Skeletal muscle cell (primary cell): ENCODE data around the gene DNTT.

Experiments
- DNase-seq: peaks from one replicate; pipeline ENCODE4 v3.0.0-alpha.2; 2010; ENCODE audit warnings: low read depth
- H3K4me3 ChIP-seq: 2 replicates; pipeline ENCODE4 v1.5.1; 2011; ENCODE audit warnings: low read depth, mild to moderate bottlenecking, control low read depth, low read length, moderate library complexity

Gene DNTT

DNA sequence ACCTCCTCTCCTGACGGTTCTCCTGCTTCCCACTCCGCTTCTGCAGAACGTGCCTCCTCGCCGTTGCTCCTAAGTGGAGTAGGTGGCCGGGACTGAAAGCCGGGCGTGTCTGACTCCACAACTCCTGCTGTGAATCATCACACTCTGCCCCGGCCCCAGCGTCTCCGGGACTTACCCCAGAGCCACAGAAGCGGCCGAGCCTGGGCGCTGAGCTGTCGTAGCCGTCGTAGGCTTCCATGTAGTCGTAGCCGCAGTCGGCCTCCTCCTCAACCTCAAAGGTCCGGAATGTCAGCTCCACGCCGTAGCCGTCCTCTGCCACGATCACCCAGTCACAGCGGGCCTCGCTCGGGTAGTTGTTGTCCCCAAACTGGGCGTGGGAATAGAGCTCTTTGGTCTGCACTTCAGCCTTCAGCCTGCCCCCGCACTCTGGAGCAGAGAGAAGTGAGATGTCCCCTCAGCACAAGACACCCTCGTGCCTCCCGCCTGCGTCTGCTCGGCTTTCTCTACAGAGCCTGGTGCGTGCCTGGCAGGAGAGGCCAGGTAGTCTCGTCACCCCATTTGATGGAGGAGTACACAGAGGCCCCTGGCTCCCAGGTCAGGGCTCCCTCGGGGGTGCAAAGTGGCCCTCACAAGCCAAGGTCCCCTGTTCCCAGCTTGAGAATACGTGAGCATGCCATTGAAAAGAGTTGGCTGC is 65.8 kb downstream of the DNTT start:
- no peak for DNase-seq
- H3K4me3 ChIP-seq, result no peak overlapping the region

DNA sequence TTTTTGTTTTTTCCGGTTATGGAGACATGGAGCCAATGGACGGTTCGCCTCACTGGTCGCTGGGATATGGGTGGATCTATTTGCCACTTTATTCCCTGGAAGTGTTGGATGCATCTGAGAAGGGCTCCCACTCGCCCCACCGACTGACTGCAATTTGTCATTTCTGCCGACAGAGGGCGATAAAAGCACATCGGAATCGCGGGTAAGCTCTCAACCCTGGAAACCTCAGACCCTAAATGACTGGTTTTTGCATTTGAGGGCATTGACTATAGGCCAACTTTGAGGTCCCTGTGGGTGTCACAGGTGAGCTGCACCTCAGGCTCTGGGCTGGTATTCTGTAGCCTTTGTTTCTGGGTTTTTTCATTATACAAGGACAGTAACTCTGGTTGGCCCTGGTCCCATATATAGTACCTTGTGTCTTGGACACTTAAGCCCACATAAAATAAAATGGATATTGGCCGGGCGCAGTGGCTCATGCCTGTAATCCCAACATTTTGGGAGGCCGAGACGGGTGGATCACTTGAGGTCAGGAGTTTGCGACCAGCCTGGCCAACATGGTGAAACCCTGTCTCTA is 66.4 kb downstream of the DNTT start:
- H3K4me3 ChIP-seq, result no peak overlapping the region
- DNase-seq, result no peak

DNA sequence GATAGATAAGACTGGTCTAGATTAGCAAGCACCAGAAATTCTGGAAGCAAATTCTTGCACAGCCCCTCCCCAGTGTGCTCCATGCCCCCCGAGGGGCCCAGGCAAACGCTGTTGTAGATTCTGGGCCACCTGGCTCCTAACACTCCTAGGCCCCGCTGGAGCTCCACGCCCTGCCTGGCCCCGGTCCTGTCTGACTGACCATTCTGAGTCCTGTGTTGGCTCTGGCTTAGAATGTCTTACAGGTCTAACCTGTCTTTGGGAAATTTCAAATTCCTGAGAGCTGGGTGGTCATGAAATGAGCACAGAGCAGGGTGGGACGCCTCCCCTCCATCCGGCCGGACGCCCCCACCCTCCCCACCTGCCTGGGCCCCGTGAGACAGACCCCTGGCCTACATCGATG is 67.1 kb downstream of the DNTT start:
- no peak for DNase-seq
- no peak overlapping the region for H3K4me3 ChIP-seq

DNA sequence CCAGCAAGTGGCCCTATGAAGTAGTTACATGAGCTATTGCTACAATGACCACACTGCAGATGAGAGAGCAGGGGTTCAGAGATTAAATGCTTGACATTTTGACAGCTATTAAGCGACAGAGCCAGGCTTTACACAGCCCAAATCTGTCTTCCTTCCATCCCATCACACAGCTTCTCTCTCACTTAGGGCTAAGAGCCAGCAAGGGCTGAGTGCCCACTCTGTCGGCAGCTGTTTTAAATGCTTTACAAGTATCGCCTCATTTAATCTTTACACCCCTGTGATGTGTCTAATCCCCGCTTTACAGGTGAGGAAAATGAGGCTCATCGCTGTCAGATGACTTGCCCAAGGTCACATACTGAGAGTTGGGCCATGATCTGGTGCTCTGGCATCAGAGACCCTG is 69.8 kb downstream of the DNTT start:
- DNase-seq, result no peak
- no peak overlapping the region for H3K4me3 ChIP-seq

- peak overlapping the region; percentile 46 for H3K4me3 ChIP-seq
- no peak for DNase-seq
These were observed 70.4 kb downstream of the DNTT start for GRCh38 chr10:96374639-96374984.

DNA sequence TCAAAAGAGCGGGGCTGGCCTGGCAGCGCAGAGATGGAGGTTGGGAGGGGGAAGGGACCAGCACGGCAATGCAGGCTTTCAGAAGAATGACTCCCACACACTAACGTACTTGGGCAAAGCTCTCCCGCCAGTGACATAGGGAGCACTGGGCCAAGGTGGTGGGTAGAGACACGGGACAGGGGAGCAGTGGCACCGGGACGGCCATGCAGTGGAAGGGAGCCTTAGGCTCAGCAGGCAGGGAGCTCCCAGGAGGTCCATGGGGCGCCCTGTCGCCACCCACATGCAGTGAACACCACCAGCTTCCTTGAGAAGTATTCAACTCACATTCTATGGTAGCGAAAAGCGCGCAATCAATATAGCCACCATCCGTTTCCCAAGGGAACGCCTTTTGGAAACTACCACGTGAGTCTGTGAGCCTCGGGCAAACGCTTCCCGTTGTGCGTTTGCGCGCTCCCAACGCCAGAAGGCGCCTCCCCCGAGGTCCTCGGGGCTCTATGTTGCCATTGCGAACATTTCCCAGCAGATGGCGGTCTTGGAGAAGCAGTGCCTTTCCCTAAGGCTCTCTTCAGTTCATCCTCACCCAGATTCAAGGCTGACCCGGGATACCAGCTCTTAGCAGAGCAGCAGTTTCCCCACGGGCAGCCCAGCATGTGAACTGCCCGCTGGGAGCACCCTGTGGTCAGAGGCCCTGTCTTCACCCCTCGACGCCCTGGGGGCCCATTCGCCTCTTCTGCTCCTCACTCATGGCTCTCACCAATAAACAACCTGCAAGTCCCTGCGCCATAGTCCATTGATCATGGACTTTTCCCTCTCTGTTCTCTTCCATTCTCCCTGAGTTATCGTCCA is 71.0 kb downstream of the DNTT start:
- peak overlapping the region; percentile 46 for H3K4me3 ChIP-seq
- peak; percentile 33 for DNase-seq

DNA sequence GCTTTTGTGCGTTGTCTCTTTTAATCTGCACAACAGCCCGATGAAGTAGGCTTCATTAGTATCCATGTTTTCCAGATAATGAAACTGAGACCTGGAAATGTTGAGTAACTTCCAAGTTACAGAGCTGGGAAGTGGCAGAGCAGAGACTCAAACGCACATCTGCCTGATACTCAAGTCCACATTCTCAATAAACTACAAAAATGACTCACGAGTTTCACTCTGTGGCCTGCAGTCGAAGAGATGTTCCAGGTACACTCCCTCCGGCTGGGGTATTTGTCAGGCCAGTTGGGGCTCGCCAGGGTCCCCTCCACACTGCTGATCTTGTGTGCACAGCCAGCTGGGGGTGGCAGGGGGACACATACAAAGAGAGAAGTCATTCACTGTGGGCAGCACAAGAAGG is 72.2 kb downstream of the DNTT start:
- H3K4me3 ChIP-seq, result no peak overlapping the region
- DNase-seq, result no peak

GRCh38 chr10:96377816-96378294 is 73.6 kb downstream of the DNTT start:
- H3K4me3 ChIP-seq, result no peak overlapping the region
- DNase-seq, result no peak

DNA sequence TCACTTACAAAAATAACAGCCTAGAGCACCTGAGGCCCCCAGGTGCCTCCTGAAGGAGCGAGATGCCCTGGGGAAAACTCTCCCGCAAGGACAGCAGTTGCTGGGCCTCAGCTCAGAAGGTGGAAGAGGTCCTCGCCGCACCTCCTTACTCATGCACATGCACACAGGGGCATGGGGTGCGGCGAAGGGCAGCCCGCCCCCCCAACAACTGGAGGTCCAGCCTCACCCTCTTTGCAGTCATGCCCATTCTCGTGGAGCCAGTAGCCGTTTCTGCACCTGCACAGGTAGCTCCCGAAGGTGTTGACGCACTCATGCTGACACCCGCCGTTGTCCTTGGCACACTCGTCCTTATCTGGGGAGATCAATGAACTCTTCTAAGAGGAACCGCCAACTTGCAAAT is 74.5 kb downstream of the DNTT start:
- no peak overlapping the region for H3K4me3 ChIP-seq
- DNase-seq, result no peak

DNA sequence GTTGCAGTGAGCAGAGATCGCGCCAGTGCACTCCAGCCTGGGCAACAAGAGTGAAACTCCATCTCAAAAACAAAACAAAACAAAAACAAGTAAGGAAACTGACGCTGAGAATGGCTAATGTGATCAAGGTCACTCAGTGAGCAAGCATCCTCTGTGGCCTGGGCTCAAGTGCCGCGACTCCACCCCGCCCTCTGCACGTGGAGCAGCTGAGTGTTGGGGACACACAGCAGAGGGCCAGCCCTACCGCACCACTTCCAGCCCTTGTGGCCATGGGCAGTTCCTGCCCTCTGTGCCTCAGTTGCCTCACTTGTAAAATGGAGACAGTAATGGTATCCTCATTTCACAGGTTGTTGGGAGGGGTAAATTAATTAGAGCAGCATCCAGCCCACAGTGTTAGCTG is 75.5 kb downstream of the DNTT start:
- no peak for DNase-seq
- H3K4me3 ChIP-seq, result no peak overlapping the region

GRCh38 chr10:96380821-96381220 is 76.6 kb downstream of the DNTT start:
- no peak for DNase-seq
- H3K4me3 ChIP-seq, result no peak overlapping the region

- no peak overlapping the region for H3K4me3 ChIP-seq
- DNase-seq, result no peak
These were observed 80.3 kb downstream of the DNTT start for GRCh38 chr10:96384506-96384905.

DNA sequence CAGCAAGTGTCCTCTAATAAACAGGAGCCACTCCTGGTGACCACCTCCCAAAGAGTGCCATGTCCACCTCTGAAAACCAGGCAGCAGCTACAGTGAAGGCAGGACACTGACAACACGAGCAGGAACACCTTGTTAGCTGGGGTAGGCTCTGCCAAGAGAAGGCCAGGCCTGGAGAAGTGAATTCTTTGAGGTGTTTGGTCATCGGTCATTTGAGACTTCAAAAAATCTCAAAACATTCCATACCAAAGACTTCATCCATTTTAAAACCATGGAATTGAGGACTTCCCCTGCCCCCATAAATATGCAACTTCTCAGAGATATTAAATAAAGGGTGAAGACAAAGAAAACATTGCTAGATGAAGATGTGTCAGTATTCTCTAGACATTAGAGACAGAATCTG is 82.9 kb downstream of the DNTT start:
- no peak for DNase-seq
- H3K4me3 ChIP-seq, result no peak overlapping the region

- no peak overlapping the region for H3K4me3 ChIP-seq
- no peak for DNase-seq
These were observed 83.4 kb downstream of the DNTT start for GRCh38 chr10:96387601-96388000.
